ENCODE measurements around the gene SORCS2. TPM values are rescaled to one million over a fixed set of nuclear protein-coding genes. Genes with fewer than 3 reads are reported as not detected.

Gene SORCS2
- total RNA-seq, 6 donors from 2014 or later, result 2.2 to 28.3 (median 7.2) TPM

GRCh38 chr4:7514281-7514680 lies 321.9 kb downstream of the SORCS2 start:
- DNase-seq (no peak), ATAC-seq (ENCODE audit: low FRiP score in 2 of 2) (no peak)
- WGBS, 2 donors, result 69 to 85% methylated on average over 4 to 5 of the region's 5 CpGs
- H3K36me3 ChIP-seq, result no peaks in the 10 kb centered on the region
- TF ChIP-seq POLR2AphosphoS5 (IDR thresholded peaks at IDR 0.05) (no peak), CTCF (IDR thresholded peaks at IDR 0.05) (no peak), EP300 (IDR thresholded peaks at IDR 0.05) (no peak), POLR2A (IDR thresholded peaks at IDR 0.05) (no peak)
- no peak overlapping the region for H3K4me3 ChIP-seq
- no peaks in the 10 kb centered on the region for H3K9me3 ChIP-seq
- no peak overlapping the region for H3K27ac ChIP-seq
- H3K4me1 ChIP-seq, result no peaks in the 10 kb centered on the region
- no peaks in the 10 kb centered on the region for H3K27me3 ChIP-seq

GRCh38 chr4:7514789-7515188 lies 322.5 kb downstream of the SORCS2 start:
- H3K27me3 ChIP-seq, result no peaks in the 10 kb centered on the region
- H3K27ac ChIP-seq, result no peak overlapping the region
- H3K9me3 ChIP-seq, result no peaks in the 10 kb centered on the region
- no peak overlapping the region for H3K4me3 ChIP-seq
- no peaks in the 10 kb centered on the region for H3K4me1 ChIP-seq
- no peaks in the 10 kb centered on the region for H3K36me3 ChIP-seq
- DNase-seq (no peak), ATAC-seq (ENCODE audit: low FRiP score in 2 of 2) (no peak)
- 82 to 83% methylated on average over 2 to 4 of the region's 4 CpGs for WGBS, 2 donors
- TF ChIP-seq POLR2AphosphoS5 (IDR thresholded peaks at IDR 0.05) (no peak), CTCF (IDR thresholded peaks at IDR 0.05) (no peak), POLR2A (IDR thresholded peaks at IDR 0.05) (no peak), EP300 (IDR thresholded peaks at IDR 0.05) (no peak)

- DNase-seq (no peak), ATAC-seq (ENCODE audit: low FRiP score in 2 of 2) (no peak)
- 60 to 82% methylated on average over 2 to 14 of the region's 14 CpGs for WGBS, 2 donors
- no peaks in the 10 kb centered on the region for H3K36me3 ChIP-seq
- no peaks in the 10 kb centered on the region for H3K4me1 ChIP-seq
- H3K27ac ChIP-seq, result no peak overlapping the region
- no peaks in the 10 kb centered on the region for H3K9me3 ChIP-seq
- no peak for TF ChIP-seq POLR2AphosphoS5 (IDR thresholded peaks at IDR 0.05)
- no peak for TF ChIP-seq EP300 (IDR thresholded peaks at IDR 0.05)
- no peak for TF ChIP-seq CTCF (IDR thresholded peaks at IDR 0.05)
- no peak for TF ChIP-seq POLR2A (IDR thresholded peaks at IDR 0.05)
- H3K4me3 ChIP-seq, result no peak overlapping the region
- no peaks in the 10 kb centered on the region for H3K27me3 ChIP-seq
Observed at GRCh38 chr4:7515390-7515902, 323.1 kb downstream of the SORCS2 start.

DNA sequence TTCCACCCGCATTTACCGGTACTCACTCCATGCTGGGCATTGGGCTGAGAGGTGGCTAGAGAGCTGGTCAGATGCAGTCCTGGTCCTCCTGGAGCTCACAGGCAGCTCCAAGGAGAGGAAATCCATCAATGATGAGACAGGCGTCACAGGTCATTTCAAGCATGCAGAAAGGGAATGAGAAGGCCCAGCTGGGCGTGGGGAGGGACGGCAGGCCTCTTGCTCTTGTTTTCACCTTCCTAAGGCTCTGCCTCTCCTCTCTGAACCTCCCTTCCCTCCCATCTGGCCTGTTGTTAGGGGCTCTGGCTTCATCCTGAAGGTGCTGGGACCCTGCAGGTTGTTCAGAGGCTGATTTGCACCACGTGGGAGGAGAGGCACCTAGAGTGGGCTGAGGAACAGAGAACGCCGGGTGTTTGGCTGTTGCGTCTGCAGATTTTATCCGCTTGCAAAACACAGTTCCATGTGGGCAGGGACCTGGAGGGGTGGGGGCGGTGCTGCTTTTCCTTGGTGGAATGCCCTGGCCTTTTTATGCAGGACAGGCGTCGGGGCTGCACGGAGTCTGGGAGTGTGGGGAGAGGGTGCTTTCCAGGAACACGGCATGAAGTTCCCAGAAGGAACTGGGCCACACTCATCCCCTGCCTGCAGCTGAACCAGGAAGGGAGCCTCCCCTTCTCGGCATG lies 323.9 kb downstream of the SORCS2 start:
- no peaks in the 10 kb centered on the region for H3K27me3 ChIP-seq
- ATAC-seq (ENCODE audit: low FRiP score in 2 of 2), result no peak
- TF ChIP-seq POLR2A (IDR thresholded peaks at IDR 0.05) (no peak), CTCF (IDR thresholded peaks at IDR 0.05) (no peak), POLR2AphosphoS5 (IDR thresholded peaks at IDR 0.05) (no peak), EP300 (IDR thresholded peaks at IDR 0.05) (no peak)
- WGBS, 2 donors, result 50 to 64% methylated on average over 10 to 16 of the region's 16 CpGs
- H3K4me3 ChIP-seq, result no peak overlapping the region
- no peaks in the 10 kb centered on the region for H3K36me3 ChIP-seq
- no peaks in the 10 kb centered on the region for H3K9me3 ChIP-seq
- H3K27ac ChIP-seq, result no peak overlapping the region
- H3K4me1 ChIP-seq, result no peaks in the 10 kb centered on the region
- no peak for DNase-seq

GRCh38 chr4:7516773-7517144 lies 324.4 kb downstream of the SORCS2 start:
- H3K4me1 ChIP-seq, result no peaks in the 10 kb centered on the region
- no peak for TF ChIP-seq POLR2A (IDR thresholded peaks at IDR 0.05)
- TF ChIP-seq POLR2AphosphoS5 (IDR thresholded peaks at IDR 0.05), result no peak
- no peak for TF ChIP-seq CTCF (IDR thresholded peaks at IDR 0.05)
- TF ChIP-seq EP300 (IDR thresholded peaks at IDR 0.05), result no peak

More at GRCh38 chr4:7516773-7517144, 324.4 kb downstream of the SORCS2 start:
- ATAC-seq (ENCODE audit: low FRiP score in 2 of 2) (no peak), DNase-seq (no peak)
- Histone ChIP-seq H3K27ac (no peak overlapping the region), H3K27me3 (no peaks in the 10 kb centered on the region), H3K4me3 (no peak overlapping the region), H3K36me3 (no peaks in the 10 kb centered on the region), H3K9me3 (no peaks in the 10 kb centered on the region)
- WGBS, 2 donors, result 52 to 66% methylated on average over 11 to 12 of the region's 12 CpGs
